Uterus (tissue), 2 donors: Measurements from ENCODE around the gene CELF4.

ENCODE experiments used
- CTCF ChIP-seq, 4 experiments: fragments of 200-600 bp in 2 of 4; fragments of 450-650 bp in 2 of 4; sonication (generic) in 2 of 4; IDR thresholded peaks; one replicate each; pipeline ENCODE4 v1.5.1; 2016 to 2019; ENCODE audit warnings: antibody characterized with exemption in 4 of 4, mild to moderate bottlenecking in 2 of 4, moderate library complexity in 1 of 4
- POLR2A ChIP-seq, 2 donors: fragments of 450-650 bp; IDR thresholded peaks; one replicate each; pipeline ENCODE4 v1.6.1; 2016; ENCODE audit warnings: antibody characterized with exemption in 2 of 2, mild to moderate bottlenecking in 1 of 2, moderate library complexity in 1 of 2

- TF ChIP-seq CTCF (IDR thresholded peaks at IDR 0.05) (no peak), POLR2A (IDR thresholded peaks at IDR 0.05) (no peak)
Observed at GRCh38 chr18:37332219-37332618, 233.4 kb downstream of the CELF4 start.
